Body of pancreas (tissue), 4 donors: Measurements from ENCODE around the gene HS3ST5. TPM values are rescaled to one million over a fixed set of nuclear protein-coding genes. Genes with fewer than 3 reads are reported as not detected.
"Not testable (repeated sequence)": the region's sequence is repeated elsewhere in the genome, so short reads cannot be mapped to it uniquely, and the experiment has no call there.

Source experiments
- ATAC-seq: fragments of 150-250 bp; one replicate; pipeline ENCODE4 v1.9.1; 2016
- DNase-seq, 4 donors: peaks; one replicate each; pipeline ENCODE4 v3.0.0-alpha.2; 2019
- H3K27ac ChIP-seq, 4 donors: fragments of 200-600 bp; sonication (generic); 1 replicate in 3 of 4; 2 replicates in 1 of 4; pipeline versions ENCODE4 v1.5.1 to v1.6.1; 2016 to 2019; ENCODE audit warnings: mild to moderate bottlenecking in 1 of 4, mixed read lengths in 1 of 4, moderate library complexity in 1 of 4
- H3K27me3 ChIP-seq, 2 donors: fragments of 200-600 bp; sonication (generic); one replicate each; pipeline ENCODE4 v1.6.0; 2016; ENCODE audit warnings: mild to moderate bottlenecking in 1 of 2
- H3K36me3 ChIP-seq, 2 donors: fragments of 200-600 bp; sonication (generic); replicated peaks in 1 of 2; 2 replicates each; pipeline ENCODE4 v1.5.1; 2016; ENCODE audit warnings: low read depth in 2 of 2; ENCODE audit not compliant: insufficient read depth in 1 of 2
- H3K4me1 ChIP-seq: fragments of 200-600 bp; sonication (generic); one replicate; pipeline ENCODE4 v1.6.0; 2016
- H3K4me3 ChIP-seq, 2 donors: fragments of 200-600 bp; sonication (generic); 1 replicate in 1 of 2; 2 replicates in 1 of 2; pipeline ENCODE4 v1.5.1; 2016 to 2019
- H3K9me3 ChIP-seq, 3 donors: fragments of 200-600 bp; sonication (generic); 1 replicate in 2 of 3; 2 replicates in 1 of 3; pipeline ENCODE4 v1.5.1; 2016
- CTCF ChIP-seq, 7 experiments: fragments of 450-650 bp in 4 of 7; fragments of 200-600 bp in 3 of 7; sonication (generic) in 3 of 7; IDR thresholded peaks; one replicate each; pipeline ENCODE4 v1.5.1; 2016 to 2019; ENCODE audit warnings: antibody characterized with exemption in 7 of 7
- POLR2A ChIP-seq, 3 donors: fragments of 450-650 bp; IDR thresholded peaks; one replicate each; pipeline ENCODE4 v1.6.1; 2016; ENCODE audit warnings: antibody characterized with exemption in 3 of 3, mild to moderate bottlenecking in 2 of 3
- WGBS, 2 donors: methylation state at CpG; one replicate each; pipeline ENCODE4 v1.1.5; 2017; 5-methylcytosine and 5-hydroxymethylcytosine counted together
- intact Hi-C: fragments of 100-400 bp; cut with DNase I; formaldehyde crosslinking; loops from one replicate; pipeline ENCODE4 v1.15.1; 2023
- total RNA-seq, 2 donors: library from RNA; depleted of rRNA; stranded (reverse); fragments of >200 nt; gene quantifications; one replicate each; pipeline ENCODE4 v1.1.0, GENCODE V29; 2016

Gene HS3ST5
- total RNA-seq, 2 donors from 2014 or later = 0.26 TPM; not detected in 1

GRCh38 chr6:114084327-114084890 lies 258.4 kb downstream of the HS3ST5 start:
- DNase-seq = no peak
- TF ChIP-seq POLR2A (IDR thresholded peaks at IDR 0.05) (no peak), CTCF (IDR thresholded peaks at IDR 0.05) (no peak)
- no peaks in the 10 kb centered on the region for H3K4me1 ChIP-seq
- no peaks in the 10 kb centered on the region for H3K27me3 ChIP-seq
- H3K9me3 ChIP-seq = no peaks in the 10 kb centered on the region
- intact Hi-C loops = no loop called here
- WGBS, 2 donors = 77 to 90% methylated on average over 10 to 16 of the region's 16 CpGs
- H3K36me3 ChIP-seq = no peaks in the 10 kb centered on the region
- ATAC-seq = no peak
- no peak overlapping the region for H3K4me3 ChIP-seq
- no peak overlapping the region for H3K27ac ChIP-seq

- DNase-seq (no peak), ATAC-seq (no peak)
- WGBS, 2 donors = 59 to 62% methylated on average over 3 of the region's 3 CpGs
- Histone ChIP-seq H3K27me3 (no peaks in the 10 kb centered on the region), H3K36me3 (no peaks in the 10 kb centered on the region), H3K4me1 (no peaks in the 10 kb centered on the region), H3K9me3 (no peaks in the 10 kb centered on the region), H3K27ac (no peak overlapping the region), H3K4me3 (no peak overlapping the region)
- TF ChIP-seq CTCF (IDR thresholded peaks at IDR 0.05) = no peak
- TF ChIP-seq POLR2A (IDR thresholded peaks at IDR 0.05) = no peak
- intact Hi-C loops = no loop called here
These were observed 259.6 kb downstream of the HS3ST5 start for GRCh38 chr6:114083251-114083650.

GRCh38 chr6:114081730-114082129 lies 261.1 kb downstream of the HS3ST5 start:
- no peak overlapping the region for H3K4me3 ChIP-seq
- ATAC-seq (no peak), DNase-seq (no peak)
- intact Hi-C loops = no loop called here
- H3K9me3 ChIP-seq = no peaks in the 10 kb centered on the region
- WGBS, 2 donors = 56 to 59% methylated on average over 3 of the region's 3 CpGs
- no peaks in the 10 kb centered on the region for H3K36me3 ChIP-seq
- H3K4me1 ChIP-seq = no peaks in the 10 kb centered on the region
- no peaks in the 10 kb centered on the region for H3K27me3 ChIP-seq
- no peak overlapping the region for H3K27ac ChIP-seq
- TF ChIP-seq POLR2A (IDR thresholded peaks at IDR 0.05) (no peak), CTCF (IDR thresholded peaks at IDR 0.05) (no peak)

GRCh38 chr6:114080891-114081510 lies 261.8 kb downstream of the HS3ST5 start:
- Histone ChIP-seq H3K4me3 (no peak overlapping the region), H3K27ac (no peak overlapping the region), H3K9me3 (no peaks in the 10 kb centered on the region), H3K27me3 (no peaks in the 10 kb centered on the region), H3K4me1 (no peaks in the 10 kb centered on the region), H3K36me3 (no peaks in the 10 kb centered on the region)
- TF ChIP-seq POLR2A (IDR thresholded peaks at IDR 0.05) (no peak), CTCF (IDR thresholded peaks at IDR 0.05) (no peak)
- WGBS, 2 donors = 56 to 66% methylated on average over 3 of the region's 3 CpGs
- no peak for DNase-seq
- no peak for ATAC-seq
- intact Hi-C loops = no loop called here

- ATAC-seq, DNase-seq, intact Hi-C loops: not testable (repeated sequence)
These were observed 262.4 kb downstream of the HS3ST5 start for GRCh38 chr6:114080410-114080809.

More at GRCh38 chr6:114080410-114080809, 262.4 kb downstream of the HS3ST5 start:
- 87 to 95% methylated on average over 1 of the region's 1 CpG for WGBS, 2 donors
- not testable (repeated sequence) for H3K4me3 ChIP-seq, H3K36me3 ChIP-seq, H3K27ac ChIP-seq, H3K4me1 ChIP-seq, H3K27me3 ChIP-seq, H3K9me3 ChIP-seq
